ENCODE measurements around the gene ITSN1. TPM values are rescaled to one million over a fixed set of nuclear protein-coding genes. Genes with fewer than 3 reads are reported as not detected.

Gene ITSN1
- total and polyA plus RNA-seq, 2 of the 13 experiments (the other 11 are each of a cell fraction or from before 2014, with no cell fraction given): 26.1 to 33.8 TPM

- TF ChIP-seq ZNF687 (CRISPR knock-in tag; IDR thresholded peaks at IDR 0.05) (peak; percentile 80), ZNF746 (CRISPR knock-in tag; IDR thresholded peaks at IDR 0.05) (peak; percentile 50; the same call in 1 of the 2 replicates), ZNF776 (CRISPR knock-in tag; IDR thresholded peaks at IDR 0.05) (peak; percentile 82; the same call in 1 of the 2 replicates), NFYB (CRISPR knock-in tag; IDR thresholded peaks at IDR 0.05) (peak; percentile 90), SNAI1 (CRISPR knock-in tag; IDR thresholded peaks at IDR 0.05; ENCODE audit: borderline replicate concordance) (0 out of 2 replicates have a peak, but pooled peaks have one; percentile 70), ZFYVE20 (CRISPR knock-in tag; IDR thresholded peaks at IDR 0.05; ENCODE audit: borderline replicate concordance, low read depth) (no peak), ZNF614 (CRISPR knock-in tag; IDR thresholded peaks at IDR 0.05; ENCODE audit: borderline replicate concordance) (no peak), ZNF563 (CRISPR knock-in tag; IDR thresholded peaks at IDR 0.05) (no peak), BCL3 (CRISPR knock-in tag; IDR thresholded peaks at IDR 0.05) (no peak), ELF3 (CRISPR knock-in tag; IDR thresholded peaks at IDR 0.05) (peak; percentile 13; the same call in 1 of the 2 replicates), SATB2 (CRISPR knock-in tag; IDR thresholded peaks at IDR 0.05) (no peak), RAD51 (IDR thresholded peaks at IDR 0.05; ENCODE audit: borderline replicate concordance) (no peak)
- TF ChIP-seq, protein P1, sequence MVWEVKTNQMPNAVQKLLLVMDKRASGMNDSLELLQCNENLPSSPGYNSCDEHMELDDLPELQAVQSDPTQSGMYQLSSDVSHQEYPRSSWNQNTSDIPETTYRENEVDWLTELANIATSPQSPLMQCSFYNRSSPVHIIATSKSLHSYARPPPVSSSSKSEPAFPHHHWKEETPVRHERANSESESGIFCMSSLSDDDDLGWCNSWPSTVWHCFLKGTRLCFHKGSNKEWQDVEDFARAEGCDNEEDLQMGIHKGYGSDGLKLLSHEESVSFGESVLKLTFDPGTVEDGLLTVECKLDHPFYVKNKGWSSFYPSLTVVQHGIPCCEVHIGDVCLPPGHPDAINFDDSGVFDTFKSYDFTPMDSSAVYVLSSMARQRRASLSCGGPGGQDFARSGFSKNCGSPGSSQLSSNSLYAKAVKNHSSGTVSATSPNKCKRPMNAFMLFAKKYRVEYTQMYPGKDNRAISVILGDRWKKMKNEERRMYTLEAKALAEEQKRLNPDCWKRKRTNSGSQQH (CRISPR knock-in tag; IDR thresholded peaks at IDR 0.05; ENCODE audit: low read depth): peak; percentile 57; the same call in 1 of the 2 replicates
- TF ChIP-seq, protein P2, sequence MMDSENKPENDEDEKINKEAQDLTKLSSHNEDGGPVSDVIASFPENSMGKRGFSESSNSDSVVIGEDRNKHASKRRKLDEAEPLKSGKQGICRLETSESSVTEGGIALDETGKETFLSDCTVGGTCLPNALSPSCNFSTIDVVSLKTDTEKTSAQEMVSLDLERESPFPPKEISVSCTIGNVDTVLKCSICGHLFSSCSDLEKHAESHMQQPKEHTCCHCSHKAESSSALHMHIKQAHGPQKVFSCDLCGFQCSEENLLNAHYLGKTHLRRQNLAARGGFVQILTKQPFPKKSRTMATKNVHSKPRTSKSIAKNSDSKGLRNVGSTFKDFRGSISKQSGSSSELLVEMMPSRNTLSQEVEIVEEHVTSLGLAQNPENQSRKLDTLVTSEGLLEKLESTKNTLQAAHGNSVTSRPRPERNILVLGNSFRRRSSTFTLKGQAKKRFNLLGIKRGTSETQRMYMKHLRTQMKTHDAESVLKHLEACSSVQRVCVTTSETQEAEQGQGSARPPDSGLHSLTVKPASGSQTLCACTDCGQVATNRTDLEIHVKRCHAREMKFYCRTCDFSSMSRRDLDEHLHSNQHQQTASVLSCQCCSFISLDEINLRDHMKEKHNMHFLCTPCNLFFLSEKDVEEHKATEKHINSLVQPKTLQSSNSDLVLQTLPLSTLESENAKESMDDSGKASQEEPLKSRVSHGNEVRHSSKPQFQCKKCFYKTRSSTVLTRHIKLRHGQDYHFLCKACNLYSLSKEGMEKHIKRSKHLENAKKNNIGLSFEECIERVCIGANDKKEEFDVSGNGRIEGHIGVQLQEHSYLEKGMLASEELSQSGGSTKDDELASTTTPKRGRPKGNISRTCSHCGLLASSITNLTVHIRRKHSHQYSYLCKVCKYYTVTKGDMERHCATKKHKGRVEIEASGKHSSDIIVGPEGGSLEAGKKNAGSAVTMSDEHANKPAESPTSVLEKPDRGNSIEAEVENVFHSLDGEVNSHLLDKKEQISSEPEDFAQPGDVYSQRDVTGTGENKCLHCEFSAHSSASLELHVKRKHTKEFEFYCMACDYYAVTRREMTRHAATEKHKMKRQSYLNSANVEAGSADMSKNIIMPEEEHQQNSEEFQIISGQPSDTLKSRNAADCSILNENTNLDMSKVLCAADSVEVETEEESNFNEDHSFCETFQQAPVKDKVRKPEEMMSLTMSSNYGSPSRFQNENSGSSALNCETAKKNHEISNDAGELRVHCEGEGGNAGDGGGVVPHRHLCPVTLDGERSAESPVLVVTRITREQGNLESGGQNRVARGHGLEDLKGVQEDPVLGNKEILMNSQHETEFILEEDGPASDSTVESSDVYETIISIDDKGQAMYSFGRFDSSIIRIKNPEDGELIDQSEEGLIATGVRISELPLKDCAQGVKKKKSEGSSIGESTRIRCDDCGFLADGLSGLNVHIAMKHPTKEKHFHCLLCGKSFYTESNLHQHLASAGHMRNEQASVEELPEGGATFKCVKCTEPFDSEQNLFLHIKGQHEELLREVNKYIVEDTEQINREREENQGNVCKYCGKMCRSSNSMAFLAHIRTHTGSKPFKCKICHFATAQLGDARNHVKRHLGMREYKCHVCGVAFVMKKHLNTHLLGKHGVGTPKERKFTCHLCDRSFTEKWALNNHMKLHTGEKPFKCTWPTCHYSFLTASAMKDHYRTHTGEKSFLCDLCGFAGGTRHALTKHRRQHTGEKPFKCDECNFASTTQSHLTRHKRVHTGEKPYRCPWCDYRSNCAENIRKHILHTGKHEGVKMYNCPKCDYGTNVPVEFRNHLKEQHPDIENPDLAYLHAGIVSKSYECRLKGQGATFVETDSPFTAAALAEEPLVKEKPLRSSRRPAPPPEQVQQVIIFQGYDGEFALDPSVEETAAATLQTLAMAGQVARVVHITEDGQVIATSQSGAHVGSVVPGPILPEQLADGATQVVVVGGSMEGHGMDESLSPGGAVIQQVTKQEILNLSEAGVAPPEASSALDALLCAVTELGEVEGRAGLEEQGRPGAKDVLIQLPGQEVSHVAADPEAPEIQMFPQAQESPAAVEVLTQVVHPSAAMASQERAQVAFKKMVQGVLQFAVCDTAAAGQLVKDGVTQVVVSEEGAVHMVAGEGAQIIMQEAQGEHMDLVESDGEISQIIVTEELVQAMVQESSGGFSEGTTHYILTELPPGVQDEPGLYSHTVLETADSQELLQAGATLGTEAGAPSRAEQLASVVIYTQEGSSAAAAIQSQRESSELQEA (CRISPR knock-in tag; IDR thresholded peaks at IDR 0.05; ENCODE audit: not compliant biosample characterization): peak; percentile 29
Observed at GRCh38 chr21:33641352-33642026, 812 bp upstream of the ITSN1 start, which contains the start of gene CRYZL1 (continued).
